SU-DHL-6 (cell line): Measurements from ENCODE around the gene SMCHD1.

Experiments
- H2AFZ ChIP-seq: fragments of 200-600 bp; sonication (generic); 2 replicates; pipeline ENCODE4 v1.6.1; 2014; ENCODE audit warnings: low read depth, mild to moderate bottlenecking, moderate library complexity, mixed read lengths, antibody characterized with exemption, low read length; ENCODE audit not compliant: severe bottlenecking
- H3F3A ChIP-seq: fragments of 200-600 bp; shearing (Covaris generic); 2 replicates; pipeline ENCODE4 v1.6.0; 2016; ENCODE audit warnings: antibody characterized with exemption, mild to moderate bottlenecking; ENCODE audit not compliant: insufficient read depth
- H3K27ac ChIP-seq: fragments of 200-600 bp; sonication (generic); 2 replicates; pipeline ENCODE4 v1.5.1; 2016; ENCODE audit warnings: low read depth, mild to moderate bottlenecking, low read length, moderate library complexity, mixed read lengths
- H3K27me3 ChIP-seq: fragments of 200-600 bp; sonication (generic), shearing (Covaris generic); 2 replicates; pipeline ENCODE4 v1.6.0; 2014; ENCODE audit warnings: mild to moderate bottlenecking, low read length
- H3K36me3 ChIP-seq: fragments of 200-600 bp; sonication (generic); 2 replicates; pipeline ENCODE4 v1.6.1; 2014; ENCODE audit warnings: mild to moderate bottlenecking, low read length, mixed read lengths
- H3K4me2 ChIP-seq: fragments of 300-600, 200-600 bp; shearing (Covaris generic), sonication (generic); 2 replicates; pipeline ENCODE4 v1.6.0; 2014; ENCODE audit warnings: low read length, low read depth, mild to moderate bottlenecking; ENCODE audit not compliant: poor library complexity, severe bottlenecking
- H3K4me3 ChIP-seq: fragments of 200-600 bp; sonication (generic); 2 replicates; pipeline ENCODE4 v1.5.1; 2014; ENCODE audit warnings: antibody characterized with exemption, low read length, mild to moderate bottlenecking, mixed read lengths; ENCODE audit not compliant: insufficient read depth, poor library complexity, severe bottlenecking
- H3K79me2 ChIP-seq: fragments of 200-600 bp; sonication (generic); 2 replicates; pipeline ENCODE4 v1.6.1; 2014; ENCODE audit warnings: mild to moderate bottlenecking, low read length, moderate library complexity; ENCODE audit not compliant: insufficient read depth
- H3K9ac ChIP-seq: fragments of 200-600 bp; sonication (generic); 2 replicates; pipeline ENCODE4 v1.7.0; 2014; ENCODE audit warnings: mild to moderate bottlenecking, low read length
- H3K9me2 ChIP-seq: fragments of 200-600 bp; sonication (generic); replicated peaks from 2 replicates; pipeline ENCODE4 v1.6.1; 2014; ENCODE audit warnings: low read length; ENCODE audit not compliant: insufficient read depth
- H3K9me3 ChIP-seq: fragments of 200-600 bp; sonication (generic); 2 replicates; pipeline ENCODE4 v1.6.1; 2014; ENCODE audit warnings: low read length, mixed read lengths; ENCODE audit not compliant: insufficient read depth
- H4K20me1 ChIP-seq: fragments of 200-600 bp; sonication (generic); 2 replicates; pipeline ENCODE4 v1.6.1; 2014; ENCODE audit warnings: low read depth, mild to moderate bottlenecking, antibody characterized with exemption, low read length, moderate library complexity, mixed read lengths
- CTCF ChIP-seq: fragments of 200-600 bp; sonication (generic); IDR thresholded peaks from one replicate; pipeline ENCODE4 v1.5.1; 2017; ENCODE audit warnings: antibody characterized with exemption, mild to moderate bottlenecking, low read length, moderate library complexity; ENCODE audit not compliant: insufficient read depth, poor library complexity, severe bottlenecking
- EZH2phosphoT487 ChIP-seq: fragments of 200-600 bp; sonication (generic), shearing (Covaris generic); conservative IDR thresholded peaks from 2 replicates; pipeline ENCODE4 v1.6.1; 2018; ENCODE audit warnings: mild to moderate bottlenecking, antibody characterized with exemption, low read length, moderate library complexity, mixed read lengths

The SMCHD1 gene

DNA sequence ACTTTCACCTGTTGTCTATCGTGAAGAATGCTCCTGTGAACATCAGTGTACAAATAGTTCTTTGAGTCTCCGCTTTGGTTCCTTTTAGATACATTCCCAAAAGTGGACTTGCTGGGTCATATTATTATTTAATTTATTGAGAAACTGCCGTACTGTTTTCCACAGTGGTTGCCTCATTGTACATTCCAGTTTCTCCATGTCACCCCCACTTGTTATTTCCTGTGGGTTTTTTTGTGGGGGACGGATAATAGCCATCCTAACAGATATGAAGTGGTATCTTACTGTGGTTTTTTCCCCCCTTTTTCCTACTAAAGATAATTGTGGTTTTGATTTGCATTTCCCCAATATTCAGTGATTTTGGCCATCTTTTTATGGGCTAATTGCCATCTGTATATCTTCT is 53.8 kb downstream of the SMCHD1 start:
- no peak overlapping the region for H3K4me2 ChIP-seq
- peaks cover 70% of the 10 kb centered on the region; the same call in 1 of the 2 replicates for H3K36me3 ChIP-seq
- H3F3A ChIP-seq: peaks cover 12% of the 10 kb centered on the region; the same call in 1 of the 2 replicates
- no peaks in the 10 kb centered on the region for H3K27me3 ChIP-seq
- no peak overlapping the region for H3K9ac ChIP-seq
- peaks cover 21% of the 10 kb centered on the region; the same call in 1 of the 2 replicates for H3K79me2 ChIP-seq
- H3K27ac ChIP-seq: no peak overlapping the region
- H3K9me2 ChIP-seq: no peaks in the 10 kb centered on the region
- H2AFZ ChIP-seq: no peak overlapping the region
- peaks cover 3% of the 10 kb centered on the region; the same call in 1 of the 2 replicates for H4K20me1 ChIP-seq
- TF ChIP-seq CTCF: no peak
- no peak for TF ChIP-seq EZH2phosphoT487
- no peaks in the 10 kb centered on the region for H3K9me3 ChIP-seq
- H3K4me3 ChIP-seq: no peak overlapping the region

DNA sequence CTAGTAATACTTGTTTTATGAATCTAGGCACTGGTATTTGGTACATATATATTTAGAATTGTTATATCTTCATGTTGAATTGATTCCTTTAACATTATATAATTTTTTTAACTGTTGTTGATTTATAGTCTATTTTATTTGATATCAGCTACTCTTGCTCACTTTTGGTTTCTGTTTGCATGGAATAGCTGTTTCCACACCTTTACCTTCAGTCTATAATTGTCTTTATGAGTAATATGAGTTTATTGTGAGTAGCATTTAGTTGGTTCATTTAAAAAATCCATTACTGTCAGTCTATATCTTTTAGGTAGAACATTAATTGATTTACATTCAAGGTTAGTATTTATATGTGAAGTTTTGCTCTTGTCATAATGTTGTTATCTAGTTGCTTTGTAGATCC is 58.6 kb downstream of the SMCHD1 start:
- Histone ChIP-seq H3K79me2 (peaks cover 40% of the 10 kb centered on the region), H3K27ac (no peak overlapping the region), H3K36me3 (peaks cover 53% of the 10 kb centered on the region), H3K27me3 (no peaks in the 10 kb centered on the region), H3K9me2 (no peaks in the 10 kb centered on the region), H3F3A (no peaks in the 10 kb centered on the region), H3K9ac (no peak overlapping the region), H3K4me2 (no peak overlapping the region), H2AFZ (no peak overlapping the region), H3K4me3 (no peak overlapping the region), H4K20me1 (no peaks in the 10 kb centered on the region; the same call in none of the 2 replicates), H3K9me3 (no peaks in the 10 kb centered on the region)
- no peak for TF ChIP-seq EZH2phosphoT487
- no peak for TF ChIP-seq CTCF

DNA sequence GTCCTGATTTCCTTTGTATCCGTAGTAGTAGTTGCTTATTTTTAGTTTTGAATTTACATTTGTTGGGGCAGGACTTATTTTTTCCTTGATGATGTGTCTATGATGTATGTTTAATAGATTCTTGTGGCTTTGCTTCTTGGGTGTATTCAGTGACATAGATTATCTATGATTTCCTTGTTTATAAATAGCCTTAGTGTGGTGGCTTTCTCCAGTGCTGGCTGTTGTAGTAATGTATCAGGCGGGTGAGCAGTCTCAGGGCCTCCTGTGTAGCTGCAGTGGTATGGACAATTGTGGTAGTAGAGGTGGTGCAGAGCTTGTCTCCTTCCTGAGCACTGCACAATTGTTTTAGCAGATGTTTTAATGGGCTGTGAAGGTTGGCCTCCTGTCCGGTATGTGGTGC is 60.5 kb downstream of the SMCHD1 start:
- Histone ChIP-seq H2AFZ (no peak overlapping the region), H3K9ac (no peak overlapping the region), H4K20me1 (no peaks in the 10 kb centered on the region; the same call in none of the 2 replicates), H3K9me2 (no peaks in the 10 kb centered on the region), H3K79me2 (peaks cover 30% of the 10 kb centered on the region), H3K27ac (no peak overlapping the region), H3K27me3 (no peaks in the 10 kb centered on the region), H3K4me3 (no peak overlapping the region), H3K36me3 (peaks cover 46% of the 10 kb centered on the region), H3F3A (no peaks in the 10 kb centered on the region), H3K4me2 (no peak overlapping the region), H3K9me3 (no peaks in the 10 kb centered on the region)
- TF ChIP-seq EZH2phosphoT487: no peak
- TF ChIP-seq CTCF: no peak
